Upper lobe of left lung (tissue), 6 donors: ENCODE measurements around the gene OR10G3. TPM values are rescaled to one million over a fixed set of nuclear protein-coding genes. Genes with fewer than 3 reads are reported as not detected.

Source experiments
- ATAC-seq, 2 donors: fragments of 200-7000 bp; cut with Tn5 transposase; one replicate each; pipeline ENCODE4 v1.9.1; 2022; ENCODE audit warnings: mild to moderate bottlenecking in 2 of 2, moderate library complexity in 2 of 2; ENCODE audit not compliant: low FRiP score in 2 of 2
- DNase-seq, 2 donors: peaks; one replicate each; pipeline ENCODE4 v3.0.0-alpha.2; 2019 to 2020
- H3K27ac ChIP-seq, 4 donors: fragments of 200-600 bp; sonication (generic); one replicate each; pipeline ENCODE4 v1.5.1; 2016 to 2019
- H3K27me3 ChIP-seq, 4 donors: fragments of 200-600 bp; sonication (generic); one replicate each; pipeline ENCODE4 v1.5.1; 2017 to 2019
- H3K36me3 ChIP-seq, 4 donors: fragments of 200-600 bp; sonication (generic); one replicate each; pipeline ENCODE4 v1.5.1; 2016 to 2019
- H3K4me1 ChIP-seq, 4 donors: fragments of 200-600 bp; sonication (generic); one replicate each; pipeline ENCODE4 v1.5.1; 2018 to 2019
- H3K4me3 ChIP-seq, 4 donors: fragments of 200-600 bp; sonication (generic); one replicate each; pipeline ENCODE4 v1.5.1; 2017 to 2019; ENCODE audit warnings: mild to moderate bottlenecking in 2 of 4, moderate library complexity in 1 of 4
- H3K9me3 ChIP-seq, 4 donors: fragments of 200-600 bp; sonication (generic); one replicate each; pipeline ENCODE4 v1.5.1; 2018 to 2019
- EP300 ChIP-seq, 4 donors: sonication (generic); formaldehyde crosslinking; IDR thresholded peaks; one replicate each; pipeline ENCODE4 v1.5.1; 2017; ENCODE audit warnings: antibody characterized with exemption in 4 of 4, control low read depth in 2 of 4
- POLR2A ChIP-seq, 4 donors: fragments of 450-650 bp; IDR thresholded peaks; one replicate each; pipeline ENCODE4 v1.5.1; 2016 to 2017; ENCODE audit warnings: antibody characterized with exemption in 4 of 4, mild to moderate bottlenecking in 2 of 4
- POLR2AphosphoS5 ChIP-seq, 2 donors: sonication (generic); formaldehyde crosslinking; IDR thresholded peaks; one replicate each; pipeline ENCODE4 v1.5.1; 2017; ENCODE audit warnings: antibody characterized with exemption in 2 of 2
- WGBS, 2 donors: methylation state at CpG; one replicate each; pipeline ENCODE4 v1.1.5; 2017 to 2018; 5-methylcytosine and 5-hydroxymethylcytosine counted together
- total RNA-seq, 6 donors: library from RNA; depleted of rRNA in 4 of 6; stranded (reverse); fragments of >200 nt in 4 of 6; gene quantifications; one replicate each; pipeline versions ENCODE4 v1.1.0 to v1.2.1, GENCODE V29; 2016 to 2021
- TF ChIP-seq, protein P1 (sequence below), 6 experiments: fragments of 450-650 bp in 4 of 6; fragments of 200-600 bp in 2 of 6; sonication (generic) in 2 of 6; IDR thresholded peaks; one replicate each; pipeline ENCODE4 v1.5.1; 2016 to 2019; ENCODE audit warnings: antibody characterized with exemption in 6 of 6
- donor health status: DM: no; HTN: no; CAD: no; lungs with moderate emphysema.
- donor health status: DM: no; HTN: yes; CAD: no; lungs with severe emphysema.

Gene OR10G3
- total RNA-seq, 6 donors from 2014 or later = not detected

DNA sequence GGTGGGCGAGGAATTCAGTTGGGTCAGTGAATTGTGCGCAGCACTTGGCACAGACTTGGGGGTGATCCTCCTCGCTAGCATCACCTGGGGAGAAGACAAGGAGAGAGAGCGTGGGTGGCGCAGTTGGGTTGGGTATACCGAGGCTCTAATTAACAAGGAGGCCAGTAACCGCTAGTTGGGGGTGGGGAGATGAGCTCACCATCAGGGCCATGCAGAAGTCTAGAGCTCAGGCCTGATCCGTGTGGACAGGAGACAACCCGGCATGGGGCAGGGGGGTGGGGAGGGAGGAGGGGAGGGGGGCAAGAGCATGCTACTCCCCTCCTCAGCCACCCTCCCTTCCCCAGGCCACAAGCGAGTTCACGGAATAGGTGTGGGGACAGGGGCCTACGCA lies 54.3 kb downstream of the OR10G3 start:
- peaks cover 3 to 26% (median 15%) of the 10 kb centered on the region in 4 donors for H3K4me1 ChIP-seq
- no peak for TF ChIP-seq POLR2AphosphoS5 (IDR thresholded peaks at IDR 0.05)
- TF ChIP-seq, protein P1, sequence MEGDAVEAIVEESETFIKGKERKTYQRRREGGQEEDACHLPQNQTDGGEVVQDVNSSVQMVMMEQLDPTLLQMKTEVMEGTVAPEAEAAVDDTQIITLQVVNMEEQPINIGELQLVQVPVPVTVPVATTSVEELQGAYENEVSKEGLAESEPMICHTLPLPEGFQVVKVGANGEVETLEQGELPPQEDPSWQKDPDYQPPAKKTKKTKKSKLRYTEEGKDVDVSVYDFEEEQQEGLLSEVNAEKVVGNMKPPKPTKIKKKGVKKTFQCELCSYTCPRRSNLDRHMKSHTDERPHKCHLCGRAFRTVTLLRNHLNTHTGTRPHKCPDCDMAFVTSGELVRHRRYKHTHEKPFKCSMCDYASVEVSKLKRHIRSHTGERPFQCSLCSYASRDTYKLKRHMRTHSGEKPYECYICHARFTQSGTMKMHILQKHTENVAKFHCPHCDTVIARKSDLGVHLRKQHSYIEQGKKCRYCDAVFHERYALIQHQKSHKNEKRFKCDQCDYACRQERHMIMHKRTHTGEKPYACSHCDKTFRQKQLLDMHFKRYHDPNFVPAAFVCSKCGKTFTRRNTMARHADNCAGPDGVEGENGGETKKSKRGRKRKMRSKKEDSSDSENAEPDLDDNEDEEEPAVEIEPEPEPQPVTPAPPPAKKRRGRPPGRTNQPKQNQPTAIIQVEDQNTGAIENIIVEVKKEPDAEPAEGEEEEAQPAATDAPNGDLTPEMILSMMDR (IDR thresholded peaks at IDR 0.05) = no peak
- TF ChIP-seq POLR2A (IDR thresholded peaks at IDR 0.05) = no peak
- no peak for TF ChIP-seq EP300 (IDR thresholded peaks at IDR 0.05)
- WGBS, 2 donors = 49 to 63% methylated on average over 9 to 10 of the region's 12 CpGs
- ATAC-seq (peak; percentile 23 to 28), DNase-seq (no peak)
- H3K27ac ChIP-seq = peak overlapping the region; percentile 65 to 78 (median 72)
- no peaks in the 10 kb centered on the region for H3K9me3 ChIP-seq
- no peaks in the 10 kb centered on the region for H3K27me3 ChIP-seq
- H3K4me3 ChIP-seq = peak overlapping the region; percentile 39 to 90 (median 73)
- no peaks in the 10 kb centered on the region for H3K36me3 ChIP-seq

DNA sequence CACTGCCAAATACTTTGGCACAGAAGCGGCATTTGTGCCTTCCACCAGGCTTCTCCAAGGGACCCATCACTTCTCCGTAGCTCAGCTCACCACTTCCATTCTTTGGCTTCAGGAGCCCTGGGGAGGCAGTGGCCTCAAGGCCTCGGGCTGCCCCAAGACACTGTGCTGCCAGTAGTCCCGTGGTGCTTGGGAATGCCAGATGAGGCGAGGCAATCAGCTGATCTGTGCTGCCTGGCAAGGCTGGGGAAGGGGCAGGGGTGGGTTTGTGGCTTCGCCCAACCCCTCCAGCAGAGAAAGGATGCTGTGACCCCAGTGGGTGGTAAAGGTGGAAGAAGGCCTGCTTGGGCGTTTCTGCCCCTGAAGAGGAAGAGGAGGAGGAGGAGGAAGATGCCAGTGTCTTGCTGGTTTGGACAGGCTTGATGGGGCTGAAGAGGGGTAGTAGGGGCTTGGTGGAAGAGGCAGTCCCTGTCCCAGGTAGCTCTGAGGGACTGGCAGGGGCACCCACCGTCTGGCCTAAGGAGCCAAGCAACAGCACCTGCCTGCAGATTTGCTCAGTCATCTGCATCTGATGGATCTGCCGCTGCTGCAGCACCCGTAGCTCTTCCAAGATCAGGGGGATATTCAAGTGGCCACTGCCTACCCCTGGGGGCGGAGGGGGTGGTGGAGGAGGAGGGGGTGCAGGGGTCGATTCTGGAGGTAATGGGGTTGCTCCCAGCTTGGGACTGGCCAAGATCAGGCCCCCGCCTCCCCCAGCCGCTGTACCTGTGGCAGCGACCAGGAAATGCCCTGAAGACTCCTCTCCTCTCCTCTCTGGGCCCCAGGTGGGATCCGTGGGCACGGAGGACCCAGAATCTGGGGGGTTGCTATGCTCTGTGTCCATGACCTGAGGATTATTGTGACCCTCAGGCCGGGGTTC lies 55.0 kb downstream of the OR10G3 start:
- DNase-seq = no peak
- no peaks in the 10 kb centered on the region for H3K36me3 ChIP-seq
- ATAC-seq = no peak
- WGBS, 2 donors = 82 to 90% methylated on average over 5 to 17 of the region's 18 CpGs
- H3K9me3 ChIP-seq = no peaks in the 10 kb centered on the region
- H3K4me3 ChIP-seq = peak overlapping the region in 2 of 4 donors; percentile 73 to 90
- H3K4me1 ChIP-seq = peaks cover 3 to 26% (median 15%) of the 10 kb centered on the region in 4 donors
- H3K27me3 ChIP-seq = no peaks in the 10 kb centered on the region
- H3K27ac ChIP-seq = peak overlapping the region in 2 of 4 donors; percentile 70 to 73
- TF ChIP-seq POLR2AphosphoS5 (IDR thresholded peaks at IDR 0.05) = no peak
- no peak for TF ChIP-seq POLR2A (IDR thresholded peaks at IDR 0.05)
- TF ChIP-seq EP300 (IDR thresholded peaks at IDR 0.05) = no peak
- TF ChIP-seq, protein P1 (IDR thresholded peaks at IDR 0.05) = no peak

DNA sequence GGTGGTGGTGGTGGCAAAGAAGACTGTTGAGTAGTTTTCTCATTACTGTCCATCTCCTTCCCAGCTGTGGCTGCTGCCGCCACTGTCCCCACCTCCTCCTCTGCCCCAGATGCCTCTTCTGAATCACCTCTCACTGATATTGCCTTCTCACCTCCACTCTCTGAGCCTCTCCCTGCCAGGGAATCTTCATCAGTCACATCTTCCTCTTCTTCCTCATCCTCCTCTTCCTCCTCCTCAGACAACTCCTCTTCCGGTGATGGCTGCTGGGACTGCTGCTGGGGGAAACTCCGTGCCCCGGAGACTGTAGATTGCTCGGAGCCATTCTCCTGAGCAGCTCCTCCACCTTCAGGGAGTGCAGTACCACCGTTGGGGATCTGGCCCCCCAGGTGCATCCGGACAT lies 56.7 kb downstream of the OR10G3 start:
- H3K4me1 ChIP-seq = peaks cover 3 to 26% (median 15%) of the 10 kb centered on the region in 4 donors
- TF ChIP-seq POLR2A (IDR thresholded peaks at IDR 0.05) = no peak
- TF ChIP-seq POLR2AphosphoS5 (IDR thresholded peaks at IDR 0.05) = no peak
- TF ChIP-seq, protein P1 (IDR thresholded peaks at IDR 0.05) = no peak
- no peak for TF ChIP-seq EP300 (IDR thresholded peaks at IDR 0.05)
- H3K9me3 ChIP-seq = no peaks in the 10 kb centered on the region
- no peaks in the 10 kb centered on the region for H3K27me3 ChIP-seq
- no peaks in the 10 kb centered on the region for H3K36me3 ChIP-seq
- no peak overlapping the region for H3K4me3 ChIP-seq
- 91 to 96% methylated on average over 5 to 6 of the region's 7 CpGs for WGBS, 2 donors
- ATAC-seq (no peak), DNase-seq (no peak)
- H3K27ac ChIP-seq = no peak overlapping the region

DNA sequence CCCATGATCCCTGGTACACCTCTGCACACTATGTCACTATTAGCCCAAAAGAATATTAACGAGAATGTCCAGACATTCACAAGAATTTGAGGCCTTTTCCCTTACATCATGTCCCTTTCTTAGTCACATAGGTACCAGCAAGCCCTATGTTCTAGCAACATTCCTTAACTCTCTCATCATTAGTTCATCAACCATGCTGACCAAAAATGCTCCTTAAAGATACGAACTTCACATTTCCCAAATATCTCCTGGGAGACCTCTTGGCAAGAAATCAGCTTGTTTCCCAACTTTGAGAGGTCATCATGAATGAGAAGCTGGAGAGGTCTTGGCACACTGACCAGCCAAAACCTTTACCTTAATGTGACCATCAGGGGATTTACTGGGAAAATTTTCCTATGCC lies 58.4 kb downstream of the OR10G3 start:
- H3K4me3 ChIP-seq = no peak overlapping the region
- no peaks in the 10 kb centered on the region for H3K9me3 ChIP-seq
- peaks cover 0 to 17% (median 8%) of the 10 kb centered on the region in 4 donors for H3K4me1 ChIP-seq
- no peak for DNase-seq
- ATAC-seq = no peak
- H3K27ac ChIP-seq = no peak overlapping the region
- TF ChIP-seq, protein P1 (IDR thresholded peaks at IDR 0.05) = no peak
- TF ChIP-seq EP300 (IDR thresholded peaks at IDR 0.05) = peak in 1 of 4 donors; percentile 37
- H3K36me3 ChIP-seq = no peaks in the 10 kb centered on the region
- no peaks in the 10 kb centered on the region for H3K27me3 ChIP-seq
- WGBS, 2 donors = 54 to 67% methylated on average over 2 of the region's 2 CpGs
